Measurements from ENCODE around the gene CLHC1.

The CLHC1 gene

DNA sequence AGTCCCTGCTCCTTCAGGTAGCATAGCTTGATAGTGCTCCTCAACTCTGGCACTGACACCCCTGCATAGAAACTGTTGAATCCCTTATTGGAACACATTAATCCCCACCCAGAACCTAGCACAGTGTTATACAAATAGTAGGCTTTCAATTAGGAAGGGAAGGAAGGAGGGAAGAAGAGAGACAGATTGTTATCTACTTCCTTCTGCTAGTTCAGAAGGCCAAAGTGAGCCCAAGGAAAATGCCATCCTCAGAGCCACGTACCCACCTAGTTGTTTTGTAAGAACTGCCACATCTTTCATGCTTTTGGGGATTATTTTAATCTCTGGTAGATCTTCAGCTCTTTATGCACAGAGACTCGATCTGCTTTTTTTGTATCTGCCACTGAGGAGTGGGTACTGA lies 75.1 kb downstream of the CLHC1 start:
- H3K27me3 ChIP-seq (ENCODE audit: insufficient read depth, poor library complexity, severe bottlenecking), result no peaks in the 10 kb centered on the region
- H3K27ac ChIP-seq (replicated peaks), result no peak overlapping the region
- no peak overlapping the region for H3K4me3 ChIP-seq (replicated peaks; ENCODE audit: insufficient read depth, low read length)
- DNase-seq (ENCODE audit: low read depth in 1 of 2, low spot score in 1 of 2), result no peak
- TF ChIP-seq, protein P1, sequence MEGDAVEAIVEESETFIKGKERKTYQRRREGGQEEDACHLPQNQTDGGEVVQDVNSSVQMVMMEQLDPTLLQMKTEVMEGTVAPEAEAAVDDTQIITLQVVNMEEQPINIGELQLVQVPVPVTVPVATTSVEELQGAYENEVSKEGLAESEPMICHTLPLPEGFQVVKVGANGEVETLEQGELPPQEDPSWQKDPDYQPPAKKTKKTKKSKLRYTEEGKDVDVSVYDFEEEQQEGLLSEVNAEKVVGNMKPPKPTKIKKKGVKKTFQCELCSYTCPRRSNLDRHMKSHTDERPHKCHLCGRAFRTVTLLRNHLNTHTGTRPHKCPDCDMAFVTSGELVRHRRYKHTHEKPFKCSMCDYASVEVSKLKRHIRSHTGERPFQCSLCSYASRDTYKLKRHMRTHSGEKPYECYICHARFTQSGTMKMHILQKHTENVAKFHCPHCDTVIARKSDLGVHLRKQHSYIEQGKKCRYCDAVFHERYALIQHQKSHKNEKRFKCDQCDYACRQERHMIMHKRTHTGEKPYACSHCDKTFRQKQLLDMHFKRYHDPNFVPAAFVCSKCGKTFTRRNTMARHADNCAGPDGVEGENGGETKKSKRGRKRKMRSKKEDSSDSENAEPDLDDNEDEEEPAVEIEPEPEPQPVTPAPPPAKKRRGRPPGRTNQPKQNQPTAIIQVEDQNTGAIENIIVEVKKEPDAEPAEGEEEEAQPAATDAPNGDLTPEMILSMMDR (IDR thresholded peaks at IDR 0.05; ENCODE audit: insufficient read depth, low read length), result no peak
- no peak for TF ChIP-seq GABPA (IDR thresholded peaks at IDR 0.05; ENCODE audit: low read depth)
- TF ChIP-seq POLR2AphosphoS5 (IDR thresholded peaks at IDR 0.05; ENCODE audit: low read depth), result no peak
- TF ChIP-seq, protein P2, sequence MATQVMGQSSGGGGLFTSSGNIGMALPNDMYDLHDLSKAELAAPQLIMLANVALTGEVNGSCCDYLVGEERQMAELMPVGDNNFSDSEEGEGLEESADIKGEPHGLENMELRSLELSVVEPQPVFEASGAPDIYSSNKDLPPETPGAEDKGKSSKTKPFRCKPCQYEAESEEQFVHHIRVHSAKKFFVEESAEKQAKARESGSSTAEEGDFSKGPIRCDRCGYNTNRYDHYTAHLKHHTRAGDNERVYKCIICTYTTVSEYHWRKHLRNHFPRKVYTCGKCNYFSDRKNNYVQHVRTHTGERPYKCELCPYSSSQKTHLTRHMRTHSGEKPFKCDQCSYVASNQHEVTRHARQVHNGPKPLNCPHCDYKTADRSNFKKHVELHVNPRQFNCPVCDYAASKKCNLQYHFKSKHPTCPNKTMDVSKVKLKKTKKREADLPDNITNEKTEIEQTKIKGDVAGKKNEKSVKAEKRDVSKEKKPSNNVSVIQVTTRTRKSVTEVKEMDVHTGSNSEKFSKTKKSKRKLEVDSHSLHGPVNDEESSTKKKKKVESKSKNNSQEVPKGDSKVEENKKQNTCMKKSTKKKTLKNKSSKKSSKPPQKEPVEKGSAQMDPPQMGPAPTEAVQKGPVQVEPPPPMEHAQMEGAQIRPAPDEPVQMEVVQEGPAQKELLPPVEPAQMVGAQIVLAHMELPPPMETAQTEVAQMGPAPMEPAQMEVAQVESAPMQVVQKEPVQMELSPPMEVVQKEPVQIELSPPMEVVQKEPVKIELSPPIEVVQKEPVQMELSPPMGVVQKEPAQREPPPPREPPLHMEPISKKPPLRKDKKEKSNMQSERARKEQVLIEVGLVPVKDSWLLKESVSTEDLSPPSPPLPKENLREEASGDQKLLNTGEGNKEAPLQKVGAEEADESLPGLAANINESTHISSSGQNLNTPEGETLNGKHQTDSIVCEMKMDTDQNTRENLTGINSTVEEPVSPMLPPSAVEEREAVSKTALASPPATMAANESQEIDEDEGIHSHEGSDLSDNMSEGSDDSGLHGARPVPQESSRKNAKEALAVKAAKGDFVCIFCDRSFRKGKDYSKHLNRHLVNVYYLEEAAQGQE (IDR thresholded peaks at IDR 0.05; ENCODE audit: insufficient replicate concordance, low read depth), result no peak
- TF ChIP-seq SPI1 (IDR thresholded peaks at IDR 0.05; ENCODE audit: borderline replicate concordance, low read depth), result no peak

DNA sequence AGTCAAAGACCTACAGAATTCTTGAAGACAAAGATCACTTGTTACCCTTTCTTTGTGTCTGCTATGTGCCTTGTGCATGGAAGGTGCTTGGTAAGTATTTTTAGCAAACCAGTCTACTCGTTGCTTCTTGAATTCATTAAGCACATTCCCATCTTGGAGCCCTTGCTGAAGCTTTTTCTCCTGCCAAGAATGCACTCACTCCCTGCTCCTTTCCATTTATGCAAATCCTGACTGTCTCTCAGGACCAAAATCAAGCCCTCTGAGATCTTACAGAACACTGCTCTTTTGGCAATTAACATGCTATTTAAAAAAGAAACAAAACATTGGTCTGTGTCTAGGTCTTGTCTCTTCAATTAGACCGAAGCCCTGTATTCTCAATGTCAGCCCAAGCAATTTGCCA lies 75.8 kb downstream of the CLHC1 start:
- no peak overlapping the region for H3K4me3 ChIP-seq (replicated peaks; ENCODE audit: insufficient read depth, low read length)
- no peak for DNase-seq (ENCODE audit: low read depth in 1 of 2, low spot score in 1 of 2)
- H3K27ac ChIP-seq (replicated peaks), result no peak overlapping the region
- TF ChIP-seq POLR2AphosphoS5 (IDR thresholded peaks at IDR 0.05; ENCODE audit: low read depth) (no peak), GABPA (IDR thresholded peaks at IDR 0.05; ENCODE audit: low read depth) (no peak)
- H3K27me3 ChIP-seq (ENCODE audit: insufficient read depth, poor library complexity, severe bottlenecking), result no peaks in the 10 kb centered on the region

DNA sequence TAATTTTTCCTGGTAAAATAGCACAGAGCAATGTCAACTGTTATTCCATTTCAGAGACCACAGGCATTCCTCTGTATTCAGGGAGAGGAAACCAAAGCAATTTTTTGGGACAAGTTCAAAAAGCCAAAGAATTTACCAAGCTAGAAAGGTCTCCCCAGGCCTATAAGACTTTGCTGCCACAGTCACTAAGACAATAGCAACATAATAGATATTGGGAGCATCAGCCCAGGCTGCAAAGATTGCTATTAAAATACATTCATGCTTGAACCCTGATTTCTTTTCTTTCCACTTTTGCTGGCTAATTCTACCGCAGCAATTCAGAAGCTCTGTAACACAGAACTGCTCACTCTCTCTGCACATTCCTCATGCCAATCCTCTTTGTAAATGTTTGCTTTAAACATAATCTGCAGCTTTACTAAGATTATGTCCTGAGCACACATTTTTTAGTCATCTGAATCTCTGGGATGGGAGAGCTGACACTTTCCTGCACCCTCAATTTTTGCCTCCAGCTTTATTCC lies 76.3 kb downstream of the CLHC1 start:
- Histone ChIP-seq H3K4me3 (replicated peaks; ENCODE audit: insufficient read depth, low read length) (no peak overlapping the region), H3K27ac (replicated peaks) (no peak overlapping the region), H3K27me3 (ENCODE audit: insufficient read depth, poor library complexity, severe bottlenecking) (no peaks in the 10 kb centered on the region)
- DNase-seq (ENCODE audit: low read depth in 1 of 2, low spot score in 1 of 2), result no peak
- TF ChIP-seq GABPA (IDR thresholded peaks at IDR 0.05; ENCODE audit: low read depth), result no peak
- no peak for TF ChIP-seq POLR2AphosphoS5 (IDR thresholded peaks at IDR 0.05; ENCODE audit: low read depth)
- TF ChIP-seq, protein P2 (IDR thresholded peaks at IDR 0.05; ENCODE audit: insufficient replicate concordance, low read depth), result no peak
- no peak for TF ChIP-seq SPI1 (IDR thresholded peaks at IDR 0.05; ENCODE audit: borderline replicate concordance, low read depth)

DNA sequence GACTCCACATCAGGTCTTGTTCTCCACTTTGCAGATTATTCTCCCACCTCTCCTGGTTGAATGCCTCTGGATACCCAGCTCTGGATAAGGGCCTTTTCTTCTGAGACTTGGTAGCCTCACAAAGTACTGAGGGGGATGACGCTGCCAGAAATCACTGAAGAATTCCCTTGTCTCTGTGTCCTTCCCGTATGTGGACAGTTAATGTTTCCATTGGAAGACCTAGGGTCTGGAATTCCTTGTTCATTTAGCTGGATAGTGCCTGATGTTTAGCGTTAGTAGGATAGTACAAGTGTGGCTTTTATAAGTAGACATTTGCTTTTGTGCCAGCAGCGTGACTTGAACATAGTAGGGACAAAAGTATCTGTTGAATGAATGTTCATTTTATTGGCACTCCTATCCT lies 76.9 kb downstream of the CLHC1 start:
- no peak for DNase-seq (ENCODE audit: low read depth in 1 of 2, low spot score in 1 of 2)
- H3K27ac ChIP-seq (replicated peaks), result no peak overlapping the region
- no peak overlapping the region for H3K4me3 ChIP-seq (replicated peaks; ENCODE audit: insufficient read depth, low read length)
- TF ChIP-seq, protein P2 (IDR thresholded peaks at IDR 0.05; ENCODE audit: insufficient replicate concordance, low read depth), result no peak
- no peak for TF ChIP-seq SPI1 (IDR thresholded peaks at IDR 0.05; ENCODE audit: borderline replicate concordance, low read depth)
- TF ChIP-seq, protein P1 (IDR thresholded peaks at IDR 0.05; ENCODE audit: insufficient read depth, low read length), result no peak
- TF ChIP-seq POLR2AphosphoS5 (IDR thresholded peaks at IDR 0.05; ENCODE audit: low read depth), result no peak
- no peak for TF ChIP-seq GABPA (IDR thresholded peaks at IDR 0.05; ENCODE audit: low read depth)
- H3K27me3 ChIP-seq (ENCODE audit: insufficient read depth, poor library complexity, severe bottlenecking), result no peaks in the 10 kb centered on the region

All from HL-60 (cell line).